Measurements from ENCODE around the gene EHBP1L1. TPM values are rescaled to one million over a fixed set of nuclear protein-coding genes. Genes with fewer than 3 reads are reported as not detected.

The EHBP1L1 gene
- total RNA-seq, 4 donors from 2014 or later, result 186 to 472 (median 293) TPM

GRCh38 chr11:65621460-65621859 is 45.6 kb downstream of the EHBP1L1 start:
- Histone ChIP-seq H3K4me1 (peaks cover 11 to 26% (median 20%) of the 10 kb centered on the region in 4 donors), H3K27ac (replicated peaks in 1 of 4) (no peak overlapping the region), H3K27me3 (no peaks in the 10 kb centered on the region), H3K36me3 (peaks cover 50 to 96% (median 94%) of the 10 kb centered on the region in 4 donors), H3K4me3 (no peak overlapping the region), H3K9me3 (no peaks in the 10 kb centered on the region)
- intact Hi-C loops (cut with DNase I), result loop anchor here (10.0 kb wide), 1 partner anchor 193 kb away; no protein-coding TSS in a partner anchor
- 92% methylated on average over 14 of the region's 14 CpGs for WGBS
- TF ChIP-seq CTCF (IDR thresholded peaks at IDR 0.05) (no peak), EP300 (IDR thresholded peaks at IDR 0.05) (no peak), POLR2A (IDR thresholded peaks at IDR 0.05; ENCODE audit: low read depth) (no peak), POLR2AphosphoS5 (IDR thresholded peaks at IDR 0.05) (no peak)
- no peak for DNase-seq (ENCODE audit: extremely low spot score)

DNA sequence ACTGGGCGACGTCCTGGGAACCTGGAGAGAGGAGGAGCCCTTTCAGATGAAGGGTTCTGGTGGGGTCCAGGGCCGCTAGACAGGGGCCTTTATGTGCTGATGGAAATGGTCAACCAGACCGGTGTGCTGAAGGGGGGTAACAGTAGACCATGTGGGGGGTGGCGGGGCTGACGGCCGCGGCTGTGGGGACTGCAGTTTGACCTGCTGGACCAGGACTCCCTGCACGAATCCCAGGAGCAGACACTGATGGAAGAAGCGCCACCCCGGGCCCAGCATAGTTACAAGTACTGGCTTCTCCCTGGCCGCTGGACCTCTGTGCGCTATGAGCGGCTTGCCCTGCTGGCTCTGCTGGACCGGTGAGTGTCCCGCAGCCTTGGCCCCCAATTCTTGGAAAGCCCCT is 46.2 kb downstream of the EHBP1L1 start:
- DNase-seq (ENCODE audit: extremely low spot score), result no peak
- Histone ChIP-seq H3K4me3 (no peak overlapping the region), H3K9me3 (no peaks in the 10 kb centered on the region), H3K4me1 (peaks cover 6 to 20% (median 14%) of the 10 kb centered on the region in 4 donors), H3K36me3 (peaks cover 55 to 100% (median 98%) of the 10 kb centered on the region in 4 donors), H3K27ac (replicated peaks in 1 of 4) (no peak overlapping the region), H3K27me3 (no peaks in the 10 kb centered on the region)
- 95% methylated on average over 3 of the region's 16 CpGs for WGBS
- intact Hi-C loops (cut with DNase I), result loop anchor here (10.0 kb wide), 1 partner anchor 193 kb away; no protein-coding TSS in a partner anchor
- TF ChIP-seq CTCF (IDR thresholded peaks at IDR 0.05) (no peak), EP300 (IDR thresholded peaks at IDR 0.05) (no peak), POLR2A (IDR thresholded peaks at IDR 0.05; ENCODE audit: low read depth) (no peak), POLR2AphosphoS5 (IDR thresholded peaks at IDR 0.05) (no peak)

DNA sequence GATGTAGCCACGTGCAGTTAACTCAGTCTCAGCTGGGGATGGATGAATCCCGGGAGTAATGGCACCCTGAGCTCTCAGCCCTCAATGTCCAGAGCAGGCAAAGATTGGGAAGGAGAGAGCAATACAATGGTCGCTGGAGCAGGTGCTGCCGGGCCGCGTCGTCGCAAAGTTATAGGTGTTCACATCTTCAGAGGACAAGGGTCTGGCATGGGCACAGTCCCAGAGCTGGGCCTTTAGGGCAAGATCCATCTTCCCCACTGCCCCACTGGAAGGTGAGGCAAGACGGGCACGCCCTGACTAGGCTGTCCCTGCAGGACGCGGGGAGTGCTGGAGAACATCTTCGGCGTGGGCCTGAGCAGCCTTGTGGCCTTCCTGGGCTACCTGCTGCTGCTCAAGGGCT is 47.3 kb downstream of the EHBP1L1 start:
- Histone ChIP-seq H3K27ac (replicated peaks in 1 of 4) (no peak overlapping the region), H3K9me3 (no peaks in the 10 kb centered on the region), H3K4me1 (peaks cover 0 to 13% (median 7%) of the 10 kb centered on the region in 4 donors), H3K4me3 (no peak overlapping the region), H3K27me3 (no peaks in the 10 kb centered on the region), H3K36me3 (peaks cover 55 to 100% (median 98%) of the 10 kb centered on the region in 4 donors)
- 91% methylated on average over 14 of the region's 14 CpGs for WGBS
- no peak for TF ChIP-seq EP300 (IDR thresholded peaks at IDR 0.05)
- no peak for TF ChIP-seq POLR2AphosphoS5 (IDR thresholded peaks at IDR 0.05)
- no peak for TF ChIP-seq POLR2A (IDR thresholded peaks at IDR 0.05; ENCODE audit: low read depth)
- TF ChIP-seq CTCF (IDR thresholded peaks at IDR 0.05), result no peak
- intact Hi-C loops (cut with DNase I), result loop anchor here (10.0 kb wide), 1 partner anchor 192 kb away; no protein-coding TSS in a partner anchor
- DNase-seq (ENCODE audit: extremely low spot score), result no peak

DNA sequence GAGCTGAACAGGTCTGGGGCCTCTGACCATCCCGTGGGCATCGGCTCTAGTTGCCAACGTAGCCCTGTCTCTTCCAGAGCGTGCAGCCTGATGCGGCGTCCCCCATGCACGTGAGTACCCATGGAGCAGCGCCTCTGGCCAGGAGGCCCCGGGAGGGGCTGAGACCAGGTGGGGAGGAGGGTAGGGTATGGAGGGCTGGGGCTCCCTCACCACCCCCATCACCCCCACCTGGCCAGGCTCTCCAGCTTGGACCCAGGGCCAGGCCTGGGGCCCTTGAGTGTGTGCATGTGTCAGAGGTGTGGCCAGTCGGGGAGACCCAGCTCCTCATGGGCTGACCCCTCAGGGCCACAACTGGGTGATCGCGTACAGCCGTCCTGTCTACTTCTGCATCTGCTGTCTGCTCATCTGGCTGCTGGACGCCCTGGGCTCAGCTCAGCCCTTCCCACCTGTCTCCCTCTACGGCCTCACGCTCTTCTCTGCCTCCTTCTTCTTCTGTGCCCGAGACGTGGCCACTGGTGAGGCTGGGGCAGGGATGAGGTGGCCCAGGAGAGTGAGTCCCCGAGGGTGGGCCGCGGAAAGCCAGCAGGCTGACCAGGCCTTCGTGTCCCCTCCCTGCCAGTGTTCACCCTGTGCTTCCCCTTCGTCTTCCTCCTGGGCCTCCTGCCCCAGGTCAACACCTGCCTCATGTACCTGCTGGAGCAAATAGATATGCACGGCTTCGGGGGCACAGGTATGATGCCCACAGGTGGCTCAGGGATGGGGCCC is 48.2 kb downstream of the EHBP1L1 start:
- intact Hi-C loops (cut with DNase I), result loop anchor here (10.0 kb wide), 1 partner anchor 191 kb away; no protein-coding TSS in a partner anchor
- H3K4me1 ChIP-seq, result peaks cover 0 to 13% (median 4%) of the 10 kb centered on the region in 4 donors
- DNase-seq (ENCODE audit: extremely low spot score), result no peak
- WGBS, result 86% methylated on average over 19 of the region's 25 CpGs
- H3K27me3 ChIP-seq, result no peaks in the 10 kb centered on the region
- peaks cover 53 to 100% (median 98%) of the 10 kb centered on the region in 4 donors for H3K36me3 ChIP-seq
- no peaks in the 10 kb centered on the region for H3K9me3 ChIP-seq
- H3K4me3 ChIP-seq, result no peak overlapping the region
- no peak for TF ChIP-seq POLR2AphosphoS5 (IDR thresholded peaks at IDR 0.05)
- no peak for TF ChIP-seq POLR2A (IDR thresholded peaks at IDR 0.05; ENCODE audit: low read depth)
- no peak for TF ChIP-seq EP300 (IDR thresholded peaks at IDR 0.05)
- TF ChIP-seq CTCF (IDR thresholded peaks at IDR 0.05), result no peak
- H3K27ac ChIP-seq (replicated peaks in 1 of 4), result no peak overlapping the region
